Measurements from ENCODE around the gene KDM2B. TPM values are rescaled to one million over a fixed set of nuclear protein-coding genes. Genes with fewer than 3 reads are reported as not detected.
"Not testable (repeated sequence)": the region's sequence is repeated elsewhere in the genome, so short reads cannot be mapped to it uniquely, and the experiment has no call there.

KDM2B gene
- polyA plus RNA-seq, 2 of the 4 experiments (the other 2 are of a cell fraction) = 10.4 to 18.4 TPM

GRCh38 chr12:121590476-121591143 lies 9.8 kb upstream of the KDM2B start:
- no peak overlapping the region; the same call in 2 of the 3 replicates for H3K4me3 ChIP-seq
- H3K27ac ChIP-seq = peak overlapping the region; percentile 38 to 85; a peak in 4 of 6 replicates
- H3K4me2 ChIP-seq = peak overlapping the region; percentile 59
- ChIA-PET CTCF (interaction anchor here (1.2 to 2.2 kb wide), 2 partner anchors 11 to 34 kb away, joined by 4 to 13 read pairs; no protein-coding TSS in a partner anchor), POLR2A (no interaction called here)
- WGBS (ENCODE audit: missing lambda C conversion rate) = 40% methylated on average over 10 of the region's 10 CpGs
- no peak for DNase-seq (ENCODE audit: low read depth in 1 of 2, low spot score in 1 of 2)
- ATAC-seq = peak; percentile 30 to 40; a peak in 3 of 6 replicates
- no peak for FAIRE-seq
- no peaks in the 10 kb centered on the region for H3K9me3 ChIP-seq
- TF ChIP-seq CHD4 (IDR thresholded peaks at IDR 0.05; ENCODE audit: borderline replicate concordance) (no peak), MAFK (IDR thresholded peaks at IDR 0.05; ENCODE audit: partially characterized antibody) (no peak)
- TF ChIP-seq, protein P1, sequence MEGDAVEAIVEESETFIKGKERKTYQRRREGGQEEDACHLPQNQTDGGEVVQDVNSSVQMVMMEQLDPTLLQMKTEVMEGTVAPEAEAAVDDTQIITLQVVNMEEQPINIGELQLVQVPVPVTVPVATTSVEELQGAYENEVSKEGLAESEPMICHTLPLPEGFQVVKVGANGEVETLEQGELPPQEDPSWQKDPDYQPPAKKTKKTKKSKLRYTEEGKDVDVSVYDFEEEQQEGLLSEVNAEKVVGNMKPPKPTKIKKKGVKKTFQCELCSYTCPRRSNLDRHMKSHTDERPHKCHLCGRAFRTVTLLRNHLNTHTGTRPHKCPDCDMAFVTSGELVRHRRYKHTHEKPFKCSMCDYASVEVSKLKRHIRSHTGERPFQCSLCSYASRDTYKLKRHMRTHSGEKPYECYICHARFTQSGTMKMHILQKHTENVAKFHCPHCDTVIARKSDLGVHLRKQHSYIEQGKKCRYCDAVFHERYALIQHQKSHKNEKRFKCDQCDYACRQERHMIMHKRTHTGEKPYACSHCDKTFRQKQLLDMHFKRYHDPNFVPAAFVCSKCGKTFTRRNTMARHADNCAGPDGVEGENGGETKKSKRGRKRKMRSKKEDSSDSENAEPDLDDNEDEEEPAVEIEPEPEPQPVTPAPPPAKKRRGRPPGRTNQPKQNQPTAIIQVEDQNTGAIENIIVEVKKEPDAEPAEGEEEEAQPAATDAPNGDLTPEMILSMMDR (IDR thresholded peaks at IDR 0.05) = no peak
- H3K4me1 ChIP-seq = peaks cover 5% of the 10 kb centered on the region; the same call in 1 of the 3 replicates

DNA sequence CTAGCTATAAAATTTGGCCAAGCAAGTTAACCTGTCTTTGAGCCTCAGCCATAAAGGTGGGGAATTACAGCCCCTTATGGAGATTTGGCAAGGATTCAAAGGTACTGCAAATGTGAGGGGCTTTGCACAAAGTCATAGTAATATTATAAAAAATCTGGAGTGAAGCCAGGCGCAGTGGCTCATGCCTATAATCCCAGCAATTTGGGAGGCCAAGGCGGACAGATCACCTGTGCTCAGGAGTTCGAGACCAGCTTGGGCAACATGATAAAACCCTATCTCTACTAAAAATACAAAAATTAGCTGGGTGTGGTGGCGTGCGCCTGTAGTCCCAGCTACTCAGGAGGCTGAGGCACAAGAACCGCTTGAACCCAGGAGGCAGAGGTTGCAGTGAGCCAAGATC lies 4.1 kb upstream of the KDM2B start:
- H3K4me3 ChIP-seq; H3K4me2 ChIP-seq; H3K27ac ChIP-seq; POLR2A ChIA-PET; ATAC-seq; DNase-seq (ENCODE audit: low read depth in 1 of 2, low spot score in 1 of 2); H3K9me3 ChIP-seq; FAIRE-seq: not testable (repeated sequence)
- 95% methylated on average over 6 of the region's 6 CpGs for WGBS (ENCODE audit: missing lambda C conversion rate)
- CTCF ChIA-PET = interaction anchor here (0.8 to 3.6 kb wide), 3 partner anchors 9 to 40 kb away, joined by 4 to 18 read pairs (median 8); no protein-coding TSS in a partner anchor
- H3K4me1 ChIP-seq = peaks cover 20% of the 10 kb centered on the region

- peaks cover 29% of the 10 kb centered on the region for H3K4me1 ChIP-seq
- CTCF ChIA-PET = interaction anchor here (0.6 to 3.6 kb wide), 7 partner anchors 11 to 41 kb away, joined by 3 to 18 read pairs (median 3); no protein-coding TSS in a partner anchor
- FAIRE-seq; H3K4me3 ChIP-seq; H3K9me3 ChIP-seq; H3K27ac ChIP-seq; POLR2A ChIA-PET; ATAC-seq; DNase-seq (ENCODE audit: low read depth in 1 of 2, low spot score in 1 of 2); H3K4me2 ChIP-seq: not testable (repeated sequence)
- WGBS (ENCODE audit: missing lambda C conversion rate) = 77% methylated on average over 2 of the region's 2 CpGs
Observed at GRCh38 chr12:121583334-121583661, 2.5 kb upstream of the KDM2B start.

DNA sequence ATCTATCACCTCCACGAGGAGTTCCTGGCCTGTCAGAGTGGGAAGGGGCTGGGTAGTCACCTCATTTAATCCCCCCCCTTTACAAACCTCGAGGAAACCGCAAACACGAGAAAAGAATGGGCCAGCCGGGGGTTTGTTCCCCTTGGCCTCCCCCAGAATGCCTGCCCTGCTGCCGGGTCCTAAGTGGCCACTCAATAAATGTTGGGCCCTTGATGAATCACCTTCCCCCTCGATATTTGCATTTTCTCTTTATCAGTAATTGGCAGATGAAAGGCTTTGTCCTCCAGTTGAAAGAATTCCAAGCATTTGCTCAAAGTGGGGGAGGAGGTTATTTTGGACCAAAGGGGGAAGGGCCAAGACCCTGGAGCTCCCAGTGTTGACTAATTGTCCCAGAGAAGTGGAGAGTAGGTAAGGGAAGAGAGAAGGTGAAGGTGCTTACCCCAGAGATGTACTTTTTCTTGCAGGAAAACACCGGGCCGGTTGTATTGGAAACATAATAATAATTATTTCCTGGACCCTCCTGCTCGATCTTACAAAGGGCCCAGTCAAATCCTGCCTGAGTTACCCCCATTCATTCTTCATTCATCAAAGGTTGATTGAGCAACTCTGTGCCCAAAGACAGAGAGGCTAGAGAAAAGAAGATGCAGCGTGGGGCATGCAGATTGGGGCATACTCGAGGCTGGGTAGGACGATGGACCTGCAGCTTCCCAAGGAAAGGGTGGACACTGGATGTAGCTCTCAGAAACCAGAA lies 1.9 kb upstream of the KDM2B start:
- CTCF ChIA-PET = interaction anchor here (0.6 to 3.6 kb wide), 7 partner anchors 11 to 42 kb away, joined by 3 to 18 read pairs (median 3); no protein-coding TSS in a partner anchor
- TF ChIP-seq BHLHE40 (IDR thresholded peaks at IDR 0.05; ENCODE audit: low read depth, low read length) (no peak), HOXB13 (CRISPR knock-in tag; IDR thresholded peaks at IDR 0.05; ENCODE audit: low read depth) (no peak), CHD4 (IDR thresholded peaks at IDR 0.05; ENCODE audit: borderline replicate concordance) (no peak)
- TF ChIP-seq, protein P2, sequence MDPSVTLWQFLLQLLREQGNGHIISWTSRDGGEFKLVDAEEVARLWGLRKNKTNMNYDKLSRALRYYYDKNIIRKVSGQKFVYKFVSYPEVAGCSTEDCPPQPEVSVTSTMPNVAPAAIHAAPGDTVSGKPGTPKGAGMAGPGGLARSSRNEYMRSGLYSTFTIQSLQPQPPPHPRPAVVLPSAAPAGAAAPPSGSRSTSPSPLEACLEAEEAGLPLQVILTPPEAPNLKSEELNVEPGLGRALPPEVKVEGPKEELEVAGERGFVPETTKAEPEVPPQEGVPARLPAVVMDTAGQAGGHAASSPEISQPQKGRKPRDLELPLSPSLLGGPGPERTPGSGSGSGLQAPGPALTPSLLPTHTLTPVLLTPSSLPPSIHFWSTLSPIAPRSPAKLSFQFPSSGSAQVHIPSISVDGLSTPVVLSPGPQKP (IDR thresholded peaks at IDR 0.05; ENCODE audit: low read depth, low read length) = no peak
- TF ChIP-seq, protein P1 (IDR thresholded peaks at IDR 0.05) = no peak
- POLR2A ChIA-PET = no interaction called here
- FAIRE-seq = no peak
- no peak for DNase-seq (ENCODE audit: low read depth in 1 of 2, low spot score in 1 of 2)
- Histone ChIP-seq H3K4me2 (peak overlapping the region; percentile 90), H3K9me3 (no peaks in the 10 kb centered on the region), H3K4me3 (no peak overlapping the region), H3K4me1 (peaks cover 34% of the 10 kb centered on the region), H3K27ac (peak overlapping the region in 1 of 2 experiments; percentile 52; a peak in 2 of 6 replicates)
- 75% methylated on average over 13 of the region's 13 CpGs for WGBS (ENCODE audit: missing lambda C conversion rate)
- ATAC-seq = no peak
